ENCODE measurements around the gene EIF3B. TPM values are rescaled to one million over a fixed set of nuclear protein-coding genes. Genes with fewer than 3 reads are reported as not detected.
"Not testable (repeated sequence)": the region's sequence is repeated elsewhere in the genome, so short reads cannot be mapped to it uniquely, and the experiment has no call there.

EIF3B gene
- total RNA-seq, 1 experiment from 2014 or later: 364 TPM

DNA sequence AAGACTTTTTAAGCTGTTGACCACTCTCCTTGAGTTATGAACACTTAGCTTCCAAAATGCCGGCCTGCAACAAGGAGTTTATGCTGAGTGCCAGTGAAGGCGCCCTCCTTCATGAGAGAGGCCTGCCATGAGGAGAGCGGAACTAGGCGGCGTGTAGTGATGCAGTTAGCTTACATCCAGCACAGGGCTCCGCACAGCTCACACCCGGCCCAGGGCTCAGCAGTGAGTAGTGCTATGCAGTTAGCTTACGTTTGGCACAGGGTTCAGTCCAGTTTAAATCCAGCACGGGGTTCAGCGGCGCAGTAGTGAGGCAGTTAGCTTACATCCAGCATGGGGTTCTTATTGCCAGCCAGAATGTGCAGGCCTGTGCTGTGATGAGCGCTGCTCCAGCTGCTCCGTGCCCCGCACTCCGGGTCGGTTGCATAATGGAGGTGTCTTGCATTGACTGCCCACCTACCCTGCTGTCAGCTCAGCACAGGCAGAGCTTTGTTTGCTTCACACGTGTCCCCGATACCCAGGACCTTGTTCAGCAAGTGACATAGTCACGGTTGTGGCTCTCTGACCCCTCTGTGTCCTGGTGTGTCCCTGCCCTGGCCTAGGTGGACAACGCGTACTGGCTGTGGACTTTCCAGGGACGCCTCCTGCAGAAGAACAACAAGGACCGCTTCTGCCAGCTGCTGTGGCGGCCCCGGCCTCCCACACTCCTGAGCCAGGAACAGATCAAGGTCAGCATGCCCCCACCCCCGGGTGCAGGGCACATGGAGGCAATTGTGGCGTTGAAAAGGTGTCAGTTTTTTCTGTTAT is 21.9 kb downstream of the EIF3B start:
- BruUV-seq (replicated peaks): no TSS peak
- intact Hi-C loops (cut with micrococcal nuclease; ENCODE audit: unreplicated experiment): no loop called here
- no peak for DNase-seq (ENCODE audit: low spot score)
- no peaks in the 10 kb centered on the region for H3K27me3 ChIP-seq (replicated peaks; ENCODE audit: insufficient read depth, low read depth, low read length, poor library complexity)
- no peak overlapping the region for H3K27ac ChIP-seq (ENCODE audit: low read depth, low read length, poor library complexity, severe bottlenecking)
- CTCF ChIA-PET: no interaction called here
- POLR2A ChIA-PET (ENCODE audit: low non-redundant PET): no interaction called here
- peaks cover 88% of the 10 kb centered on the region for H3K36me3 ChIP-seq (ENCODE audit: insufficient read depth, low read length, poor library complexity, severe bottlenecking)
- no peak for TF ChIP-seq CTCF (conservative IDR thresholded peaks at IDR 0.05; ENCODE audit: low read depth, low read length)
- no peak for TF ChIP-seq EZH2 (IDR thresholded peaks at IDR 0.05; ENCODE audit: borderline replicate concordance, low read depth, low read length, poor library complexity, severe bottlenecking)
- H3K4me1 ChIP-seq (ENCODE audit: insufficient read depth, low read length, poor library complexity, severe bottlenecking): no peaks in the 10 kb centered on the region
- no peaks in the 10 kb centered on the region for H3K9me3 ChIP-seq (ENCODE audit: low read depth, low read length, poor library complexity, severe bottlenecking)
- H3K4me3 ChIP-seq (ENCODE audit: low read depth, low read length, poor library complexity, severe bottlenecking): no peak overlapping the region

GRCh38 chr7:2377492-2377891 is 22.9 kb downstream of the EIF3B start:
- H3K9me3 ChIP-seq (ENCODE audit: low read depth, low read length, poor library complexity, severe bottlenecking); intact Hi-C loops (cut with micrococcal nuclease; ENCODE audit: unreplicated experiment); H3K27ac ChIP-seq (ENCODE audit: low read depth, low read length, poor library complexity, severe bottlenecking); BruUV-seq (replicated peaks); POLR2A ChIA-PET (ENCODE audit: low non-redundant PET); H3K27me3 ChIP-seq (replicated peaks; ENCODE audit: insufficient read depth, low read depth, low read length, poor library complexity); CTCF ChIA-PET; H3K4me3 ChIP-seq (ENCODE audit: low read depth, low read length, poor library complexity, severe bottlenecking); DNase-seq (ENCODE audit: low spot score); H3K4me1 ChIP-seq (ENCODE audit: insufficient read depth, low read length, poor library complexity, severe bottlenecking): not testable (repeated sequence)
- H3K36me3 ChIP-seq (ENCODE audit: insufficient read depth, low read length, poor library complexity, severe bottlenecking): peaks cover 87% of the 10 kb centered on the region

DNA sequence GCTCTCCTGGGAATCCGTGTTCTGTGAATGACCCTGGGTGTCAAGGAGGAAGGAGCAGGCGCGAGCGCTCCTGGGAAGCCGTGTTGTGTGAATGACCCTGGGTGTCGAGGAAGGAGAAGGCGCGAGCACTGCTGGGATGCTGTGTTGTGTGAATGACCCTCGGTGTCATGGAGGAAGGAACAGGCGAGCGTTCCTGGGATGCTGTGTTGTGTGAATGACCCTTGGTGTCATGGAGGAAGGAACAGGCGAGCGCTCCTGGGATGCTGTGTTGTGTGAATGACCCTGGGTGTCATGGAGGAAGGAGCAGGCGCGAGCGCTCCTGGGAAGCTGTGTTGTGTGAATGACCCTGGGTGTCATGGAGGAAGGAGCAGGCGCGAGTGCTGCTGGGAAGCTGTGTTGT is 23.5 kb downstream of the EIF3B start:
- CTCF ChIA-PET; H3K27ac ChIP-seq (ENCODE audit: low read depth, low read length, poor library complexity, severe bottlenecking); H3K4me1 ChIP-seq (ENCODE audit: insufficient read depth, low read length, poor library complexity, severe bottlenecking); H3K4me3 ChIP-seq (ENCODE audit: low read depth, low read length, poor library complexity, severe bottlenecking); H3K9me3 ChIP-seq (ENCODE audit: low read depth, low read length, poor library complexity, severe bottlenecking); POLR2A ChIA-PET (ENCODE audit: low non-redundant PET); DNase-seq (ENCODE audit: low spot score); H3K27me3 ChIP-seq (replicated peaks; ENCODE audit: insufficient read depth, low read depth, low read length, poor library complexity); intact Hi-C loops (cut with micrococcal nuclease; ENCODE audit: unreplicated experiment); BruUV-seq (replicated peaks): not testable (repeated sequence)
- peaks cover 81% of the 10 kb centered on the region for H3K36me3 ChIP-seq (ENCODE audit: insufficient read depth, low read length, poor library complexity, severe bottlenecking)

- Histone ChIP-seq H3K4me1 (ENCODE audit: insufficient read depth, low read length, poor library complexity, severe bottlenecking) (no peaks in the 10 kb centered on the region), H3K36me3 (ENCODE audit: insufficient read depth, low read length, poor library complexity, severe bottlenecking) (peaks cover 70% of the 10 kb centered on the region), H3K27ac (ENCODE audit: low read depth, low read length, poor library complexity, severe bottlenecking) (no peak overlapping the region), H3K4me3 (ENCODE audit: low read depth, low read length, poor library complexity, severe bottlenecking) (no peak overlapping the region), H3K27me3 (replicated peaks; ENCODE audit: insufficient read depth, low read depth, low read length, poor library complexity) (no peaks in the 10 kb centered on the region), H3K9me3 (ENCODE audit: low read depth, low read length, poor library complexity, severe bottlenecking) (no peaks in the 10 kb centered on the region)
- intact Hi-C loops (cut with micrococcal nuclease; ENCODE audit: unreplicated experiment): no loop called here
- POLR2A ChIA-PET (ENCODE audit: low non-redundant PET): no interaction called here
- no peak for TF ChIP-seq EZH2 (IDR thresholded peaks at IDR 0.05; ENCODE audit: borderline replicate concordance, low read depth, low read length, poor library complexity, severe bottlenecking)
- TF ChIP-seq CTCF (conservative IDR thresholded peaks at IDR 0.05; ENCODE audit: low read depth, low read length): no peak
- BruUV-seq (replicated peaks): no TSS peak
- CTCF ChIA-PET: no interaction called here
- no peak for DNase-seq (ENCODE audit: low spot score)
Measured at GRCh38 chr7:2379161-2379560, 24.5 kb downstream of the EIF3B start.
